Activated CD4-positive, alpha-beta T cell treated with anti-CD3 and anti-CD28 coated beads, Interleukin-2, Interleukin-4, amounts not matched to agents 100 ng/mL and 50 ng/mL, durations not matched to agents 16 hours and 8 hours (primary cell): ENCODE measurements around the gene ARID5A.

Source experiments
- DNase-seq: peaks from one replicate; pipeline ENCODE4 v3.0.0-alpha.2; 2020; ENCODE audit warnings: low spot score

ARID5A gene

DNA sequence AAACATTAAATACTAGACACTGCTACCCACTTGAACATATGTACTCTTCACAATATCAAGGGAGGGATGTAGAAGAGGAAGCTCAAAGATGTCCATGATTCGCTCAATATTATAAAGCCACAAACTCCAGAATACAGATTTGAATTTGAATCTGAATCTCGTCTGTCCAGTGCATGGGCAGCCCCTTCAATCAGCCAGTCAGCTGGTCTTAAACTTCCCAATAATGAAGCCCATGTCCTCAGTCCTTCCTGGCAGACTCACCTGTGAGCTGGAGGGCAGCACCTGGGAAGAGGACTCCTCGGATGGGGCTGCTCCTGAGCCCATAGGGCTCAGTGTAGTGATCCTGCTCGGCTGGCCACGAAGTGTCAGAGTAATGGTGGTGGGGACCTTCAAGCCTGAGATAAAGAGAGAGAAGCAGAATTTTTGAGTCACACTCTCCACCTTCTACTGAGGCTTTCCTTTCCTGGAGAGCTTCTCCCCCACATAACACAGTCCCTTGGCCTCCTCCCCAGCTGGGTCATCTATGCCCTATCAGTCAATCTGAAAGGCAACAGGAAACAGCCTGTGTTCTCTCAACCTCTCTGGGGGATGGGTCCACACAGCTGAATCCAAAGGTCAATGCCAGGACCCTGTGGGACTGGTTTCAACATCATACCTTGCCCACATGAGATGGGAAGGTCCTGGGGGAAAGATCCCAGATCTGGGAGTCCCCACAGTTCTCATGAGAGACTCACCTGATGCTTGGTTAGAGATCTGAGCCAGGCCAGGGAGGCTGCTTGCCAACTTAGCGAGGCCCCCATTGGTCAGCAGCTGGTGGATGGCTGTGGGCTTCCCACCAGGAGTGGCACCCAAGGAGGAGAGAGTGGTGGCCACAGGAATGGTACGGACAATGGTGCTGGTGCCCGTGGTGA, 65.1 kb downstream of the ARID5A start:
- DNase-seq, result peak; percentile 48
